HG03280 (cell line): ENCODE data around the gene ACSL3.
A peak's percentile ranks its signal among the peaks of the same experiment; 100 is the strongest.
"Not testable (repeated sequence)": the region's sequence is repeated elsewhere in the genome, so short reads cannot be mapped to it uniquely, and the experiment has no call there.

Source experiments
- ATAC-seq: cut with Tn5 transposase; IDR thresholded peaks from one replicate; pipeline ENCODE4 v1.9.1; 2021; ENCODE audit warnings: mild to moderate bottlenecking, moderate library complexity; ENCODE audit not compliant: unreplicated experiment

ACSL3 gene

GRCh38 chr2:222860740-222861410 is at the start of gene ACSL3:
Gene ACSL3, plus strand, starts transcription at chr2:222861036. Its CDS starts 47,737 bp downstream, at chr2:222908773.
- ATAC-seq, result peak; percentile 99

DNA sequence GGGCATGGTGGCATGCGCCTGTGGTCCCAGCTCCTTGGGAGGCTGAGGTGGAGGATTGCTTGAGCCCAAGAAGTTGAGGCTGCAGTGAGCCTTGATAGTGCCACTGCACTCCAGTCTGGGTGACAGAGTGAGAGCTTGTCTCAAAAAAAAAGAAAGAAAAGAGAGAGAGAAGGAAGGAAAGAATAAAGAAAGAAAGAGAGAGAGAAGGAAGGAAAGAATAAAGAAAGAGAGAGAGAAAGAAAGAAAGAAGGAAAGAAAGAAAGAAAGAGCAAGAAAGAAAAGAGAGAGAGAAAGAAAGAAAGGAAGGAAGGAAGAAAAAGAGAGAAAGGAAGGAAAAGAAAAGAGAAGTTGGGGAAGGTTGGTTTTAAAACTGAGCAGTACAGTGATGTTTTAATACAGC is 49.0 kb upstream of the ACSL3 start:
- no peak for ATAC-seq

DNA sequence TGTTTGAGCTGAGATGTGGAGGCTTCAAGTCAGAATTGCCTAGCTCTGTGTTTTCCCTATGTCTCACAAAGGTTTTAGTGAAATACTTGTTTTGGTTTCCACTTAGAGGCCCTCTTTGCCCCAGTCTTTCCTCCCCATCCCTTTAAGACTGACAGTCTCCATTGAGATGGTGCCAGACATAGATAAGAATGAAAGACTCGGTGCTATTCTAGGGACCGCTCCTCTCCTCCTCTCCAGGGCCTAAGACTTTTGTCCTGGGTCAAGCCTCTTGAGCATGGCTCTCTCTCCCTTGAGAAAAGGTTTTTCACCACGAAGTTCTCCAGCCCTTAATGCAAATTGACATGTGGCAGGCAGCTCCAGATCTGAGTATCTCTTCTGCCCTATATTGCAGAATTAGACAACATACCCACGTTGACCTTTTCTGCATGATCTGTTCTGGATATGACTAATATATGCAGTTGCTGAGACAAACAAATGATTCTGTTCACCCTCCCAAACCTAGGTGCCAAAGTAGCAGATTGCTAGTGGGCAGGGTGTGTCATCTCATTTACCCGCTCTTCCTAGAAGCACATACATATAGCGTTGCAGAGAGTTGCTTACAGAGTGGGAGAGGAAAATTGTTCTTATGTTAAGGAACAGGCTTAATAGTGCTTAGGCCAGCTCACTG is 47.5 kb upstream of the ACSL3 start:
- peak; percentile 90 for ATAC-seq

DNA sequence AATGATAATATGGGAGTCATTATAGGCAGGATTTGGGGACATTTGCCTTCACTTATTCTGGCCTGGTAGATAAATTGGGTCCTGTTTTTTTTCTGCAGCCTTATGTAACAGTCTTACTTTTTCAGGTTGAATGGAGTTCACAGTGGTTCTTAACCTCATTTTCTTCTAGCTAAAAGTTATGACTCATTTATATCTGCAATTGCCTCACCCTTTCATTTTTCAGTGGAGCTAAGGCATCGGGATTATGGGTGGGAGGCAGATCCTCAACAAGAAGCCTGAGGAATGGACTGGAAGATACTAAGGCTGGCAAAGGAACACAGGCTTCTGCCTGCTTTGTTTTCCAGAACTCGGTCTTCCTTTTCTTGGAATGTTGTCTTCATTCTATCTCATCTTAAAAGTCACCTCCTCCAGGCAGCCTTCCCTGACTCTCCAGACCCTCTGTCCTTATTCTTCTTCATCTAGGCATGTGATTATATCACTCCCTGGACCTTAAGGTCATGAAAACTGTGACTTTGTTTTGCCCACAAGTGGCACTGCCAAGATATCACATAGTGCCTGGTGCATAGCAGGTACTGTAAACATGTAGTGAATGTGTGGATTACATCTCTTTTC is 41.0 kb upstream of the ACSL3 start:
- ATAC-seq, result no peak

GRCh38 chr2:222823183-222823930 is 37.5 kb upstream of the ACSL3 start:
- no peak for ATAC-seq

DNA sequence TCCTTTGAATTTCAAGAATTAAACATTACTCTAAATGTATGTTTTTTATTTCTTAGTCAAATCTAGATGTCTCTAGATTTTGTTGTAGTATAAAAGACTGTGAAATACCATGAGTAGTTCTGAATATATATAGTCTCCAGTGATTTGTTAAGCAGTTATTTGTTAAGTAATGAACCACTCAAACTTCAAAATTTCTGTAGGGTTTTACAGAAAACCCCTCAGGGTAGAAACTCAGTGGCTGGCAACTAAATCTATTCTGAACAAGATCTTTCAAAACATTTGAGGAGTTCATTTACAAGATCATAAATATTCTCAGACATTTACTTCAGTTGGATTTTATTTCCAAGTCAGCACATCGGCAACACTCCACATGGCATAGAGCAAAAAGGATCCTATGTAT is 35.8 kb upstream of the ACSL3 start:
- ATAC-seq, result no peak

DNA sequence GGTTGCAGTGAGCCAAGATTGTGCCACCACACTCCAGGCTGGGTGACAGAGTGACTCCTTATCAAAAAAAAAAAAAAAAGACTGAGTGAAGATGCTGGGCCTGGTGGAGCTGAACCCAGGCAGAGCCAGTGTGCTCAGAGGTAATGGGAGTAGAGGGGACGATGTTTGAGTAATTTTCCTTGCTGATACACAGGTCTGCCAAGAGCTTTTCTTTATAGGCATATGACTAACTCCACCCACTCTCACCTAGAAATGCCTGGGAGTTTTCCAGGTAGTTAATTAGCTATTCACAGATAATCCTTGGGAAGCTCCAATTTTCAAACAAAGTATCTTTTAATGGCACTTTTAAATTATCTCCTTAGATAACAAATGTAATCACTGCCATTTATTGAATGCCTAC is 33.4 kb upstream of the ACSL3 start:
- no peak for ATAC-seq

GRCh38 chr2:222828572-222828971 is 32.3 kb upstream of the ACSL3 start:
- ATAC-seq, result no peak

GRCh38 chr2:222830164-222830563 is 30.7 kb upstream of the ACSL3 start:
- no peak for ATAC-seq

- no peak for ATAC-seq
Measured at GRCh38 chr2:222833410-222833809, 27.4 kb upstream of the ACSL3 start.

- no peak for ATAC-seq
Measured at GRCh38 chr2:222835143-222835822, 25.6 kb upstream of the ACSL3 start.

- ATAC-seq, result no peak
Measured at GRCh38 chr2:222835823-222836151, 25.0 kb upstream of the ACSL3 start.

DNA sequence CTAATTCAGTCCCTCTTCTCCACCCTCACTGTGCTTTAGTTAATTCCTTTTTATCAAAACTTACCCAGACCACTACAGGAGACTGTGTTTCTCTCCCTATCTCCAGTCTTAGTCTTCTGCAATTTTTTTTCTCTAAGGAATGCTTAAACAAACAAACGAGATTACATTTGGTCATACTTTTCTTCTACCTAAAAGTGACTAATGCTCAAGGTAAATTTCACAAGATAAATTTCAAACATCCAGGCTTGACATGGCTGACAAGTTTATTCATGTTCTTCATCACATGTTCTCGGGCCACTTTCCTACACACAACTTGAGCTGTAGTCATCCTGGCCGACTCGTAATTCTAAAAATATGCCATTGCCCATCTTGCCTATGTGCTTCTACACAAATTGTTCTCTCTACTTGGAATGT is 23.2 kb upstream of the ACSL3 start:
- no peak for ATAC-seq

DNA sequence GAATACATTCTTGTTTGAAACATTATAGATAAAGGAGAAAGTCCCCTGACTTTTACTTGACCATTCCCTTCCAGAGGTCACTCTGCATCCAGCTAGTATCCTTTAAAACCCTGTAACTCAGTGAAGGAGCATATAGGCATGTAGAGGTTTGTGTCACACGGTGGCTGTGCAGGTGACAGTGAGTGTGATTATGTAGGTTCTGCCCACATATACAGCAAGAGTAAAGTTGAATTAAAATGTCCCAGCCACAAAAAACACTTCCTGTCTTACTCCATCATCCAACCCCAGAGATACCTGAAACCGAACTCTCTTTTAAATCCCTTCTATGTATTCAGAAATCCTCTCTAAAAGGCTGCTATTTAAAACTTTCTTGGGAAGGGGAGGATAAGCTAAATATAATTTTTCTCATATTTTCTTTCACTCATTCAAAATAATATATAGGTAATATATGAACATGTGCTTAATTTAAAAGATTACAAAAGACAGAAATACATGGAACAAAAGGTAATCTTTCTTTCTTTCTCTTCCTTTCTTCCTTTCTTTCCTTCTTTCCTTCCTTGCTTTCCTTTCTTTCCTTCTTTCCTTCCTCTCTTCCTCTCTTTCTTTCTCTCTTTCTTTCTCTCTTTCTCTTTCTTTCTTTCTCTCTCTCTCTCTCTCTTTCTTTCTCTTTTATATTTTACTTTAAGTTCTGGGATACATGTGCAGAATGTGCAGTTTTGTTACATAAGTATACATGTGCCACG is 20.6 kb upstream of the ACSL3 start:
- no peak for ATAC-seq

DNA sequence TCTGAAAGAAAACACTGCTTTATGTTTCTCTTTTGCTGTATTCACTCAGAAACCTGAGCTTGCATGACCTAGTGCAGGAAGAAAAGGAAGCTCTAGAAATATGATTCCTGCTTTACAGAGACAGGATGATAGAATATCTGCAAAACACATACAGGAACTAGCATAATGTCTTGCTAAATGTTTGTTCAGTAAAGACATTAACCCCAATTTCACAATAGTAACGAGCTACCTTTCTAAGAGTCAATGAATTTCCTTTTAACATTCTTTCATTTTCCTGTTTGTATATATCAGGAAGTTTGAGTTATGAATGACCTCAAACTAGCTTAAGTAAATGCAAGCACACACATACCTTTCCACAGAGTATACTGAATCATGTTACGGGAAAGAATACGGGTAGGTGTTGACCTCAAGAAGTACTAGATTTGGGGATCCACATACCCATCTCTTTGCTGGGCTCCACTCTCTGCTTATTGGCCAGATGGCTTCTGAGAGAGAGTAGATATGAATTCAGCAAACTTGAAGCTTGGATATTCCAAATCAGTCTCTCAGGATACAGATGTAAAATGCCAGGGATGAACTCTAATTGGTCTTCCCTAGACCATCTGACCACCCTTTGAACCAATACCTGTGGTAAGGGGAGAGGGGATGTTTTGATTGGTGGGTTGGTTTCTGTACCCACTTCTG is 18.2 kb upstream of the ACSL3 start:
- no peak for ATAC-seq

- ATAC-seq, result no peak
Measured at GRCh38 chr2:222844323-222844722, 16.5 kb upstream of the ACSL3 start.

DNA sequence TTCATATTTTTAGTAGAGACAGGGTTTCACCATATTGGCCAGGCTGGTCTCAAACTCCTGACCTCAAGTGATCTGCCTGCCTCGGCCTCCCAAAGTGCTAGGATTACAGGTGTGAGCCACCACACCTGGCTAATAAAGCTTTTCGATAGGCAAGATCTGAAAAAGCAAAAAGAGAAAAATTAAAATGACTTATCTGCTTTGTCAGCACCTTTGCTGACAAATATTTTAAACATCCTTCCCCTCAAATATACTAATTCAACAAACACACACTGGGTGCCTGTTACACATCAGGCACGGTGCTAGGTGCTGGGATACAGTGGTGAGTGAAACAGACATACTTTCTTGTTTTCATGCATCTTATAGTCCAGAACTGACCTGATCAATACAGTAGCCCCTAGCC is 15.5 kb upstream of the ACSL3 start:
- ATAC-seq, result not testable (repeated sequence)

GRCh38 chr2:222846003-222846402 is 14.8 kb upstream of the ACSL3 start:
- no peak for ATAC-seq

- not testable (repeated sequence) for ATAC-seq
Measured at GRCh38 chr2:222848031-222848430, 12.8 kb upstream of the ACSL3 start.

- ATAC-seq, result no peak
Measured at GRCh38 chr2:222848862-222849261, 12.0 kb upstream of the ACSL3 start.
